ENCODE data around the gene SRI.
"Not testable (repeated sequence)": the region's sequence is repeated elsewhere in the genome, so short reads cannot be mapped to it uniquely, and the experiment has no call there.

DNA sequence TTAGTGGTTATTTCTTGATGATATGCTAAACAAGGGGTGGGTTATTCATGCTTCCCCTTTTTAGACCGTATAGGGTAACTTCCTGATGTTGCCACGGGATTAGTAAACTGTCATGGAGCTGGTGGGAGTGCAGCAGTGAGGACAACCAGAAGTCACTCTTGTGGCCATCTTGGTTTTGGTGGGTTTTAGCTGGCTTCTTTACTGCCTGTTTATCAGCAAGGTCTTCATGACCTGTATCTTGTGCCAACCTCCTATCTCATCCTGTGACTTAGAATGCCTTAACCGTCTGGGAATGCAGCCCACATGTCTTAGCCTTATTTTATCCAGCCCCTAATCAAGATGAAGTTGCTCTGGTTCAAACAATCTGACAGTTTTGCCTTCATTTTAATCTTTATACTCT, 45.1 kb upstream of the SRI start:
- TF ChIP-seq, protein P1, sequence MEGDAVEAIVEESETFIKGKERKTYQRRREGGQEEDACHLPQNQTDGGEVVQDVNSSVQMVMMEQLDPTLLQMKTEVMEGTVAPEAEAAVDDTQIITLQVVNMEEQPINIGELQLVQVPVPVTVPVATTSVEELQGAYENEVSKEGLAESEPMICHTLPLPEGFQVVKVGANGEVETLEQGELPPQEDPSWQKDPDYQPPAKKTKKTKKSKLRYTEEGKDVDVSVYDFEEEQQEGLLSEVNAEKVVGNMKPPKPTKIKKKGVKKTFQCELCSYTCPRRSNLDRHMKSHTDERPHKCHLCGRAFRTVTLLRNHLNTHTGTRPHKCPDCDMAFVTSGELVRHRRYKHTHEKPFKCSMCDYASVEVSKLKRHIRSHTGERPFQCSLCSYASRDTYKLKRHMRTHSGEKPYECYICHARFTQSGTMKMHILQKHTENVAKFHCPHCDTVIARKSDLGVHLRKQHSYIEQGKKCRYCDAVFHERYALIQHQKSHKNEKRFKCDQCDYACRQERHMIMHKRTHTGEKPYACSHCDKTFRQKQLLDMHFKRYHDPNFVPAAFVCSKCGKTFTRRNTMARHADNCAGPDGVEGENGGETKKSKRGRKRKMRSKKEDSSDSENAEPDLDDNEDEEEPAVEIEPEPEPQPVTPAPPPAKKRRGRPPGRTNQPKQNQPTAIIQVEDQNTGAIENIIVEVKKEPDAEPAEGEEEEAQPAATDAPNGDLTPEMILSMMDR (IDR thresholded peaks at IDR 0.05; ENCODE audit: extremely low read depth in 1 of 2, insufficient read depth in 1 of 2, low read depth in 1 of 2, low read length in 2 of 2) = not testable (repeated sequence)
- TF ChIP-seq POLR2AphosphoS5 (IDR thresholded peaks at IDR 0.05; ENCODE audit: insufficient read depth, low read depth, low read length); POLR2A (IDR thresholded peaks at IDR 0.05; ENCODE audit: low read depth, low read length): not testable (repeated sequence)

Data from endothelial cell of umbilical vein (primary cell).